Endothelial cell of umbilical vein (primary cell): ENCODE measurements around the gene SNCB. TPM values are rescaled to one million over a fixed set of nuclear protein-coding genes. Genes with fewer than 3 reads are reported as not detected.

ENCODE experiments used
- BruUV-seq: library from RNA; stranded (reverse); fragments of 400-500 nt; replicated peaks from 2 replicates; lab custom pipeline; 2021; lab: Mats Ljungman, UMichigan
- CTCF ChIA-PET: fragments of 300-600, 350-600 bp; sonication (Branson Sonifier 250); formaldehyde crosslinking; loops from one replicate; lab custom pipeline; 2021; ENCODE audit warnings: antibody characterized with exemption, inconsistent platforms; lab: Charles Lee
- POLR2A ChIA-PET: fragments of 300-600, 350-600 bp; sonication (Branson Sonifier 250); formaldehyde crosslinking; loops from one replicate; lab custom pipeline; 2021; ENCODE audit warnings: antibody characterized with exemption, inconsistent platforms; lab: Charles Lee
- DNase-seq: peaks from one replicate; pipeline ENCODE4 v3.0.0-alpha.2; 2011; ENCODE audit warnings: low read depth, low spot score
- FAIRE-seq: peaks from 2 replicates; lab custom pipeline; 2011; peaks lifted over from hg19 to GRCh38; lab: Jason Lieb, UNC
- H2AFZ ChIP-seq: 2 replicates; pipeline ENCODE4 v1.6.0; 2012; ENCODE audit warnings: low read depth, low read length, control low read depth, inconsistent platforms
- H3K27ac ChIP-seq: 2 replicates; pipeline ENCODE4 v1.5.1; 2011; ENCODE audit warnings: low read depth, mild to moderate bottlenecking, control low read depth, low read length, moderate library complexity; ENCODE audit not compliant: insufficient read depth
- H3K27me3 ChIP-seq, 2 experiments: 2 replicates each; pipeline versions ENCODE4 v1.6.0 to v1.6.1; 2011; ENCODE audit warnings: low read length in 2 of 2, mixed read lengths in 1 of 2; ENCODE audit not compliant: control insufficient read depth in 2 of 2, insufficient read depth in 2 of 2
- H3K36me3 ChIP-seq, 2 experiments: 2 replicates in 1 of 2; 3 replicates in 1 of 2; pipeline ENCODE4 v1.5.1; 2011; ENCODE audit warnings: low read length in 2 of 2, mild to moderate bottlenecking in 1 of 2, moderate library complexity in 1 of 2; ENCODE audit not compliant: control insufficient read depth in 2 of 2, insufficient read depth in 2 of 2; ENCODE audit errors: extremely low read depth in 1 of 2
- H3K4me1 ChIP-seq: 3 replicates; pipeline ENCODE4 v1.5.1; 2011; ENCODE audit warnings: mild to moderate bottlenecking, low read length; ENCODE audit not compliant: control insufficient read depth, insufficient read depth; ENCODE audit errors: extremely low read depth
- H3K4me2 ChIP-seq: 2 replicates; pipeline ENCODE4 v1.6.1; 2011; ENCODE audit warnings: low read length, control low read depth, mixed read lengths; ENCODE audit not compliant: insufficient read depth
- H3K4me3 ChIP-seq, 3 experiments: fragments of 200-600 bp in 1 of 3; sonication (generic), shearing (Covaris generic) in 1 of 3; replicated peaks in 1 of 3; 2 replicates each; pipeline ENCODE4 v1.5.1; 2011 to 2016; ENCODE audit warnings: control low read depth in 3 of 3, low read length in 3 of 3, mild to moderate bottlenecking in 2 of 3, inconsistent platforms in 1 of 3, low read depth in 1 of 3, moderate library complexity in 1 of 3; ENCODE audit not compliant: insufficient read depth in 1 of 3
- H3K79me2 ChIP-seq: 2 replicates; pipeline ENCODE4 v1.6.0; 2012; ENCODE audit warnings: low read length, inconsistent platforms; ENCODE audit not compliant: control insufficient read depth, insufficient read depth
- H3K9ac ChIP-seq: replicated peaks from 2 replicates; pipeline ENCODE3; 2011; ENCODE audit warnings: low read length, control low read depth; ENCODE audit not compliant: insufficient read depth; ENCODE audit errors: extremely low read depth
- H3K9me1 ChIP-seq: replicated peaks from 3 replicates; pipeline ENCODE4 v1.6.0; 2011; ENCODE audit warnings: mild to moderate bottlenecking, low read length; ENCODE audit not compliant: control insufficient read depth, insufficient read depth; ENCODE audit errors: extremely low read depth
- H3K9me3 ChIP-seq: replicated peaks from 2 replicates; pipeline ENCODE4 v1.5.1; 2012; ENCODE audit warnings: low read length, inconsistent platforms; ENCODE audit not compliant: control insufficient read depth, insufficient read depth
- H4K20me1 ChIP-seq: replicated peaks from 2 replicates; pipeline ENCODE3; 2011; ENCODE audit warnings: mild to moderate bottlenecking, low read length; ENCODE audit not compliant: control insufficient read depth, insufficient read depth; ENCODE audit errors: extremely low read depth
- EZH2 ChIP-seq: IDR thresholded peaks from 2 replicates; pipeline ENCODE4 v1.6.1; 2012; ENCODE audit warnings: borderline replicate concordance, low read depth, mild to moderate bottlenecking, moderate library complexity, low read length, inconsistent platforms; ENCODE audit not compliant: severe bottlenecking
- FOS ChIP-seq: IDR thresholded peaks from 2 replicates; pipeline ENCODE4 v1.6.1; 2011; ENCODE audit warnings: mild to moderate bottlenecking, low read length, moderate library complexity, borderline replicate concordance; ENCODE audit not compliant: insufficient read depth
- JUN ChIP-seq: IDR thresholded peaks from 2 replicates; pipeline ENCODE4 v1.6.1; 2011; ENCODE audit warnings: borderline replicate concordance, low read depth; ENCODE audit not compliant: insufficient read length, insufficient read depth
- MYC ChIP-seq: IDR thresholded peaks from one replicate; pipeline ENCODE4 v1.6.1; 2011; ENCODE audit warnings: mild to moderate bottlenecking, low read depth, low read length
- POLR2A ChIP-seq: IDR thresholded peaks from 2 replicates; pipeline ENCODE4 v1.6.1; 2012; ENCODE audit warnings: low read depth, mild to moderate bottlenecking, control low read depth, low read length
- POLR2AphosphoS5 ChIP-seq: IDR thresholded peaks from 2 replicates; pipeline ENCODE4 v1.6.1; 2012; ENCODE audit warnings: low read depth, mild to moderate bottlenecking, control low read depth, low read length, moderate library complexity; ENCODE audit not compliant: insufficient read depth
- dilution Hi-C: fragments of 300-500 bp; cut with MboI; formaldehyde crosslinking; loops from one replicate; pipeline ENCODE4 v1.15.0; 2019; ENCODE audit warnings: low sequenced_read_pairs; ENCODE audit not compliant: extremely low pct_ligation_motif_present
- intact Hi-C: fragments of 100-400 bp; cut with micrococcal nuclease; formaldehyde crosslinking; loops from one replicate; pipeline ENCODE4 v1.10.0; 2022
- polyA plus RNA-seq, 4 experiments: library from polyadenylated mRNA; depleted of rRNA in 3 of 4; stranded (reverse) in 3 of 4; unstranded in 1 of 4; fragments of >200 nt; gene quantifications; 2 replicates each; pipeline versions ENCODE4 v1.2.1 to v1.2.3, GENCODE V29; 2011 to 2012; ENCODE audit warnings: missing spikeins in 1 of 4
- total RNA-seq: library from RNA; stranded (reverse); gene quantifications from 2 replicates; pipeline ENCODE4 v1.2.3, GENCODE V29; 2021
- TF ChIP-seq, protein P1 (sequence below): IDR thresholded peaks from 2 replicates; pipeline ENCODE4 v1.6.1; 2011; ENCODE audit not compliant: insufficient read depth, insufficient read length
- TF ChIP-seq, protein P2 (sequence below), 2 donors: IDR thresholded peaks; 1 replicate in 1 of 2; 2 replicates in 1 of 2; pipeline ENCODE4 v1.5.1; 2011; ENCODE audit warnings: low read length in 2 of 2, mild to moderate bottlenecking in 2 of 2, moderate library complexity in 2 of 2, control low read depth in 1 of 2, inconsistent platforms in 1 of 2, low read depth in 1 of 2; ENCODE audit not compliant: insufficient read depth in 1 of 2; ENCODE audit errors: extremely low read depth in 1 of 2

The SNCB gene
- total and polyA plus RNA-seq, 2 donors (not counting 3 experiments of a cell fraction or from before 2014, with no cell fraction given), result 0.08 TPM; not detected in 1

DNA sequence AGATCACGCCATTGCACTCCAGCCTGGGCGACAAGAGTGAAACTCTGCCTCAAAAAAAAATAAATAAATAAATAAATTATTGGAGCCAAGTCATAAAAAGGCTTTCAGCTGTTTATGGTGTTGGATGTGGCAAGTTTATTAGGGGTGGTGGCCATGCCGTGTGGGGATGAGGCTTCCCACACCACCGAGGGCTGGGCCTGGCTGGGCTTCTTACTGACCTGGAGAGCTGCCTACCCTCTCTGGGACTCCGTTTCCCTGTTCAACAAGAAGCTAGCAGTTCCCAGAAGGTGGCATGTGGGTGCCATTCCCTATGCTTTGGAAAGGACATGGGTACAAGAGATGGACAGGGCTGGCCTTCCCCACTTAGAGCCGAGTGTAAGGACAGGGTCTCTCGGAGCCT is 42.9 kb downstream of the SNCB start:
- no peaks in the 10 kb centered on the region for H3K9me1 ChIP-seq
- dilution Hi-C loops, result no loop called here
- no peaks in the 10 kb centered on the region for H4K20me1 ChIP-seq
- DNase-seq (no peak), FAIRE-seq (no peak)
- H3K4me1 ChIP-seq, result no peaks in the 10 kb centered on the region
- ChIA-PET CTCF (interaction anchor here (0.8 to 2.0 kb wide), 2 partner anchors 8 to 9 kb away, joined by 4 read pairs; no protein-coding TSS in a partner anchor), POLR2A (no interaction called here)
- H3K9me3 ChIP-seq, result no peaks in the 10 kb centered on the region
- H3K36me3 ChIP-seq, result no peaks in the 10 kb centered on the region
- H3K4me2 ChIP-seq, result no peak overlapping the region
- H3K27me3 ChIP-seq, result no peaks in the 10 kb centered on the region
- TF ChIP-seq FOS (no peak), JUN (no peak), EZH2 (no peak), POLR2A (no peak), MYC (no peak), POLR2AphosphoS5 (no peak)
- TF ChIP-seq, protein P1, sequence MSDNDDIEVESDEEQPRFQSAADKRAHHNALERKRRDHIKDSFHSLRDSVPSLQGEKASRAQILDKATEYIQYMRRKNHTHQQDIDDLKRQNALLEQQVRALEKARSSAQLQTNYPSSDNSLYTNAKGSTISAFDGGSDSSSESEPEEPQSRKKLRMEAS, result no peak
- TF ChIP-seq, protein P2, sequence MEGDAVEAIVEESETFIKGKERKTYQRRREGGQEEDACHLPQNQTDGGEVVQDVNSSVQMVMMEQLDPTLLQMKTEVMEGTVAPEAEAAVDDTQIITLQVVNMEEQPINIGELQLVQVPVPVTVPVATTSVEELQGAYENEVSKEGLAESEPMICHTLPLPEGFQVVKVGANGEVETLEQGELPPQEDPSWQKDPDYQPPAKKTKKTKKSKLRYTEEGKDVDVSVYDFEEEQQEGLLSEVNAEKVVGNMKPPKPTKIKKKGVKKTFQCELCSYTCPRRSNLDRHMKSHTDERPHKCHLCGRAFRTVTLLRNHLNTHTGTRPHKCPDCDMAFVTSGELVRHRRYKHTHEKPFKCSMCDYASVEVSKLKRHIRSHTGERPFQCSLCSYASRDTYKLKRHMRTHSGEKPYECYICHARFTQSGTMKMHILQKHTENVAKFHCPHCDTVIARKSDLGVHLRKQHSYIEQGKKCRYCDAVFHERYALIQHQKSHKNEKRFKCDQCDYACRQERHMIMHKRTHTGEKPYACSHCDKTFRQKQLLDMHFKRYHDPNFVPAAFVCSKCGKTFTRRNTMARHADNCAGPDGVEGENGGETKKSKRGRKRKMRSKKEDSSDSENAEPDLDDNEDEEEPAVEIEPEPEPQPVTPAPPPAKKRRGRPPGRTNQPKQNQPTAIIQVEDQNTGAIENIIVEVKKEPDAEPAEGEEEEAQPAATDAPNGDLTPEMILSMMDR (IDR thresholded peaks at IDR 0.05; ENCODE audit: extremely low read depth in 1 of 2, insufficient read depth in 1 of 2, low read depth in 1 of 2, low read length in 2 of 2), result no peak
- H3K9ac ChIP-seq, result no peak overlapping the region
- intact Hi-C loops, result no loop called here
- no peak overlapping the region for H3K27ac ChIP-seq
- BruUV-seq, result no TSS peak
- no peaks in the 10 kb centered on the region for H3K79me2 ChIP-seq
- no peak overlapping the region for H3K4me3 ChIP-seq
- no peak overlapping the region for H2AFZ ChIP-seq
